Prostate gland (tissue), 2 donors: ENCODE data around the gene CERS6.

Source experiments
- POLR2A ChIP-seq: fragments of 450-650 bp; IDR thresholded peaks from one replicate; pipeline ENCODE4 v1.6.1; 2016; ENCODE audit warnings: antibody characterized with exemption, mild to moderate bottlenecking
- POLR2AphosphoS5 ChIP-seq: sonication (generic); formaldehyde crosslinking; IDR thresholded peaks from one replicate; pipeline ENCODE4 v1.6.1; 2017; ENCODE audit warnings: antibody characterized with exemption
- TF ChIP-seq, protein P1 (sequence below), 4 experiments: fragments of 200-600 bp in 2 of 4; fragments of 450-650 bp in 2 of 4; sonication (generic) in 2 of 4; IDR thresholded peaks; 1 replicate in 3 of 4; 2 replicates in 1 of 4; pipeline ENCODE4 v1.5.1; 2016 to 2019; ENCODE audit warnings: antibody characterized with exemption in 4 of 4, mild to moderate bottlenecking in 2 of 4, moderate library complexity in 2 of 4

GRCh38 chr2:168517816-168518215, 61.7 kb downstream of the CERS6 start:
- TF ChIP-seq, protein P1, sequence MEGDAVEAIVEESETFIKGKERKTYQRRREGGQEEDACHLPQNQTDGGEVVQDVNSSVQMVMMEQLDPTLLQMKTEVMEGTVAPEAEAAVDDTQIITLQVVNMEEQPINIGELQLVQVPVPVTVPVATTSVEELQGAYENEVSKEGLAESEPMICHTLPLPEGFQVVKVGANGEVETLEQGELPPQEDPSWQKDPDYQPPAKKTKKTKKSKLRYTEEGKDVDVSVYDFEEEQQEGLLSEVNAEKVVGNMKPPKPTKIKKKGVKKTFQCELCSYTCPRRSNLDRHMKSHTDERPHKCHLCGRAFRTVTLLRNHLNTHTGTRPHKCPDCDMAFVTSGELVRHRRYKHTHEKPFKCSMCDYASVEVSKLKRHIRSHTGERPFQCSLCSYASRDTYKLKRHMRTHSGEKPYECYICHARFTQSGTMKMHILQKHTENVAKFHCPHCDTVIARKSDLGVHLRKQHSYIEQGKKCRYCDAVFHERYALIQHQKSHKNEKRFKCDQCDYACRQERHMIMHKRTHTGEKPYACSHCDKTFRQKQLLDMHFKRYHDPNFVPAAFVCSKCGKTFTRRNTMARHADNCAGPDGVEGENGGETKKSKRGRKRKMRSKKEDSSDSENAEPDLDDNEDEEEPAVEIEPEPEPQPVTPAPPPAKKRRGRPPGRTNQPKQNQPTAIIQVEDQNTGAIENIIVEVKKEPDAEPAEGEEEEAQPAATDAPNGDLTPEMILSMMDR (IDR thresholded peaks at IDR 0.05): no peak
- TF ChIP-seq POLR2A: no peak
- TF ChIP-seq POLR2AphosphoS5: no peak
